HG03097 (cell line): ENCODE data around the gene C19orf73.
A peak's percentile ranks its signal among the peaks of the same experiment; 100 is the strongest.

Source experiments
- ATAC-seq: cut with Tn5 transposase; IDR thresholded peaks from one replicate; pipeline ENCODE4 v1.9.1; 2021; ENCODE audit not compliant: unreplicated experiment, low FRiP score

C19orf73 gene, protein sequence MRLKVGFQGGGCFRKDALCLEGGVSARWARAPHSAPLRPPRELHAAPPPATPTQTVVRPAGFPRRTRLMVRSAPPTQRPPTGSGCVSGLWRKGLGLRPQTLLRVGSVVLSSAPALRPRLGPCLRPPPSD

DNA sequence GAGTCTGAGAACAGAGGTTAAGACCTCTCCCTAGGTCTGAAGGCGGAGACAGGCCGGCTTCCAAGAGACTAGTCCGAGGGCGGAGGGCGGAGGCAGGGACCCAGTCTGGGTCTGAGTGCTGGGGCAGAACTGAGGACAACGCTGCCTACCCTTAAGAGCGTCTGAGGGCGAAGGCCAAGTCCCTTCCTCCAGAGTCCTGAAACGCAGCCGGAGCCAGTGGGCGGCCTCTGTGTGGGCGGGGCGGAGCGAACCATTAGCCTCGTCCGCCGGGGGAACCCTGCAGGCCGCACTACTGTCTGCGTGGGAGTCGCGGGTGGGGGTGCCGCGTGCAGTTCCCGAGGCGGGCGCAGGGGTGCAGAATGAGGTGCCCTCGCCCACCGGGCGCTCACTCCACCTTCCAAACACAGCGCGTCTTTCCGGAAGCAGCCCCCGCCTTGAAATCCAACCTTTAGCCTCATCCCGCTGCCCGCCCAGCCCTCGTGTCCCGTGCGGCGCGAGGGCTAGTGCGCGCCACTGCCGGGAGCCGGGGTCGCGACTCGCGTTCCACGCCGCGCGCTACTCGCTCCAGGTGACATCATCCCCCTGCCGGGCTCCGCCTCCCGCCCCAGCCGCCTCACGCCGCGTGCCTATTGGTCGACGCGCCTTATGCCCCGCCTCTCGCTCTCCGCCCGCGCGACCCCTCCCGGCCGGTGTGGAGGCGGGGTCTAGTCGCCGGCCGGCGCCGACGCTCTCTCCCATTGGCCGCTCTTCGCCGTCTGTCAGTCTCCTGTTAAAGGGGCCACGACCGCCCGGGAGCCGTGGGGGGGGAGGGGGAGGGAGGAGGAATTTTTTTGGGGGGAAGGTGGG, at the start of gene C19orf73:
C19orf73 (minus strand) TSS at position 579 of the 846 bp plus-strand sequence; CDS start at position 458, 121 bp downstream.
- ATAC-seq: peak; percentile 74

DNA sequence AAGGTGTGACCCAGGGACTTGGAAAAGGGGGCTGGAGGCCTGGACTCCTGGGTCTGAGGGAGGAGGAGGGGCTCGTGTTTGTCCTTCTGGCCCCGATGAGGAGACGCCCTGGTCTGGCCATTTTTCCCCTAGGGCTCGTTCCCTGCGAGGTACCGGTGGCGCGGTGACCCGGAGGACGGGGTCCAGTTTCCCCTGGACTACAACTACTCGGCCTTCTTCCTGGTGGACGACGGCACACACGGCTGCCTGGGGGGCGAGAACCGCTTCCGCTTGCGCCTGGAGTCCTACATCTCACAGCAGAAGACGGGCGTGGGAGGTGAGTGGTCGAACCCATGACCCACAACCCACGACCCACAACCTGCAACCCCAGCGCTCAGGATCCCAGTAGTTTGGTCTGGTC, 49.5 kb upstream of the C19orf73 start:
- no peak for ATAC-seq

DNA sequence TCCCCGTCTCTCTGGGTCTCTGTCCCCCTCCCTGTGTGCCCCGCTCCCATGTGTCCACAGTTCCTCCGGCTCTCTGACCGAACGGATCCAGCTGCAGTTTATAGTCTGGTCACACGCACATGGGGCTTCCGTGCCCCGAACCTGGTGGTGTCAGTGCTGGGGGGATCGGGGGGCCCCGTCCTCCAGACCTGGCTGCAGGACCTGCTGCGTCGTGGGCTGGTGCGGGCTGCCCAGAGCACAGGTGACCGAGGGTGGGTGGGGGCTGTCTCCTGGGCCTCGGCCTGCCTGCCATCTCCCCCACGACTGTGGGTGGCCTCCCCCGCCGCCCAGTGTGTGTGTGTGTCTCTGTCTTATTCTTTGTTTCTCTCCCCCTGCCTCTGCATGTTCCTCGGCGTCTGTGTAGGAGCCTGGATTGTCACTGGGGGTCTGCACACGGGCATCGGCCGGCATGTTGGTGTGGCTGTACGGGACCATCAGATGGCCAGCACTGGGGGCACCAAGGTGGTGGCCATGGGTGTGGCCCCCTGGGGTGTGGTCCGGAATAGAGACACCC, 49.0 kb upstream of the C19orf73 start:
- ATAC-seq: no peak

DNA sequence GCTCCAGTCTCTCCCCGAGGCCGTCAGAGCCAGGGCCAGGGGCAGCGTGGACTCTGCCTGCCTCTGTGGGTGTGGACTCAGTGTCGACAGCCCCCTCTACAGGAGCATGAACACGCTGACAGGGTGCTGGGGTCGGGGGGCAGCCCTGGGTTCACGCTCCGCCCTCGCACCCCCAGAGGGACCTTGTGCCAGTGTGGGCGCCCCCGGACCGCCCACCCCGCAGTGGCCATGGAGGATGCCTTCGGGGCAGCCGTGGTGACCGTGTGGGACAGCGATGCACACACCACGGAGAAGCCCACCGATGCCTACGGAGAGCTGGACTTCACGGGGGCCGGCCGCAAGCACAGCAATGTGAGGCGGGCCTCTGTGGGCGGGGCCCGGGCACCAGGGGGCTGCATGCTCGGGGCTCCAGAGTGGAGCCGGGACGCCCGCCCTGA, 46.9 kb upstream of the C19orf73 start:
- ATAC-seq: no peak

- no peak for ATAC-seq
Observed at GRCh38 chr19:49165111-49165750, 46.3 kb upstream of the C19orf73 start.

DNA sequence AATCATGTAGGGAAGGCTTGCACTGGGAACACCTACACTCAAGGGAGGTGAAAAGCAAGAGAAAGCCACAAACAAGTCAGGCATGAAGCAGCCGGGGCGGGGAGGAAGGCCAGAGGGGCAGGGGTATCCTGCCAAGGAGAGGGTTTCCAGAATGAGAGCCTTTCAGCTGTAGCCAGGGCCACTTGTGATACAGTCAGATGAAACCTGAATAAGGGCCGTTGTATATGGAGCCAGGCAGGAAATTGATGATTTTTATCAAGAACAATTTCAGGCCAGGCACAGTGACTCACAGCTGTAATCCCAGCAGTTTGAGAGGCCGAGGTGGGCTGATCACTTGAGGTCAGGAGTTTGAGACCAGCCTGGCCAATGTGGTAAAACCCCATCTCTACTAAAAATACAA, 43.0 kb upstream of the C19orf73 start:
- no peak for ATAC-seq

DNA sequence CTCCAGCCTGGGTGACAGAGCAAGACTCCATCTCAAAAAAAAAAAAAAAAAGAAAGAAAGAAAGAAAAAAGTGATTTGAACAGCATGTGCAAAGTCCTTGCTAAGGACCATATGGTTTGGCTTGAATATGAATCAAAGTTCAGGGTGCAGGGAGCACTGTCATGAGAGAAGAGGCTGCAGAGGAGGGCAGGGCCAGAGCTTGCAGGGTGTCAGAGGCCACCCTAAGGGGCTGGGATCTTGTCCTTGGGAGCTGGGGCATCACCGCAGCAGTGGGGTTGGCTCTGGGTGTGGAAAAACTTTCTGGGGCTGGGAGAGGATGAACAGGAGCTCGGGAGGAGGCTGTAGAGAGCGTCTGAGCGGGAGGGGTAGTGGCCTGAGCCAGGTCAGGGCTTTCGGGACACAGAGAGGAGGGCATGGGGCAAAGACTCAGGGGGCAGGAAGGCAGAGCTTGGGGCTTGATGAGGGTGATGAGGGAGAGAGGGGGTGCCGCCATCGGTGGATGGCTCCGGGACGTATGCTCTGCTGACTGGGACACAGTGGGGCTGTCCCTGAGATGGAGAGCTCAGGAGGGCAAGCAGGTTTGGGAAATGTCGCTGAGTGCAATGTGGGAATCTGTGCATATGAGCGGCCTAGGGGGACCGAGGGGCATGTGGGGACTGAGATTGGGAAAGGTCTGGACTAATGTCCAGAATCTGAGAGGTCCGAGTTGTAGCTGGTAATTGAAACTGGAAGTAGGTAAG, 41.7 kb upstream of the C19orf73 start:
- no peak for ATAC-seq

DNA sequence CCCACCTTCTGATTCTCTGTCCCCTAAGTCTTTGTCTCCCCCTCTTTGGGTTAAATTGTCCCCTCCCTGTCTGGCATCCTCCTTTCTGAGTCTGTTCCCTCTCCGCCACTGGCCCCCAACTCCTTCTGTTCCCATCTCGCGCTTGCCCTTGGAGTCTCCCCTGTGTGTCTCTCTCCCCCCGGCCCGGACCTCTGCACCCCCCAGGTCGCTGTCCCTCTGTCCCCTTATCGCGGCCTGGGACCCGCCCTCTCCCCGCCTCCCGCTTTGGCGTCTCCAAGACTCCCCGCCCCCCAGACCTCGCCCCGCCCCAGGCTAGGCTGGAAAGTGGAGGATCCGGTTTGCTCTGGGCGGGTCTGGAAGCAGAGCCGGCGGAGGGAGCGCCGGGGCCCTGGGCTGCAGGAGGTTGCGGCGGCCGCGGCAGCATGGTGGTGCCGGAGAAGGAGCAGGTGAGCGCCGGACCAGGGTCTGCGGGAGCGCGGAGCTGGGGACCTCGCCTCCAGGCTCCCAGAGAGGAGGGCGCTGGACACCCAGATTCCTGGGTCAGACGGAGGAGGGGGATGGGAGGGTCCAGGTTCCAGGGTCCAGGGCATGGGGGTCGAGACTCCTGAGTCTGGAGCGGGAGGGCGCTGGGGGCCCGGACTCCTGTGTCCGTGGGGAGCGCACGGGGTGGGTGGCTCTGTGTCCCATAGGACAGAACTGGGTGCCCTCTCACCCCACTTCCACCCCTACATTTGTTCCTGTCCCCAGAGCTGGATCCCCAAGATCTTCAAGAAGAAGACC, 38.7 kb upstream of the C19orf73 start, which contains the start of gene TRPM4:
TRPM4 (plus strand) TSS at position 348 of the 780 bp plus-strand sequence; CDS start at position 423, 75 bp downstream.
- no peak for ATAC-seq

DNA sequence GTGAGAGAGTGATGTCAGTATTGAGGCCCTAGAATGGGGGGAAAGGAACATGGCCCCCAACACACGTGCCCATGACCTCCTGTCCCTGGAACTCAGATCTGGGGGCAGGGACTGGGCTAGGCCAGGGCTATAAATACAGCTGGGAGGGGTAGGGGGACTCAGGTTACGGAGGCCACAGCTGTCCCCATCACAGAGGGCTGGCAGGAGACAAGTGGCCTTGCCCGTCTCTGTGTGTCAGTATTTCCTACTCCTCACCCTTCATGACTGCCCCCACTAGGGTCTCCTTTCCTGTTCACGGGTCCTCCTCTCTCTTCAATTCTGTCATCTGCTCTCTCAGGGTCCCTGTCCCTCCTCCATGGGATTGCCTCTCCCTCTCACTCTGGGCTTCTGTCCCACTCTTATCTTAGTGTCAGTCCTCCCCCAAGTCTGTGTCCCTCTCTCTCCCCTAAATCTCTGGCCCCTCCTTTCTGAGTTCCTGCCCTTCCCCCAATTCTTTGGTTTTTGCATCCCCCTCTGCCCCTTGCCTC, 36.9 kb upstream of the C19orf73 start:
- no peak for ATAC-seq

DNA sequence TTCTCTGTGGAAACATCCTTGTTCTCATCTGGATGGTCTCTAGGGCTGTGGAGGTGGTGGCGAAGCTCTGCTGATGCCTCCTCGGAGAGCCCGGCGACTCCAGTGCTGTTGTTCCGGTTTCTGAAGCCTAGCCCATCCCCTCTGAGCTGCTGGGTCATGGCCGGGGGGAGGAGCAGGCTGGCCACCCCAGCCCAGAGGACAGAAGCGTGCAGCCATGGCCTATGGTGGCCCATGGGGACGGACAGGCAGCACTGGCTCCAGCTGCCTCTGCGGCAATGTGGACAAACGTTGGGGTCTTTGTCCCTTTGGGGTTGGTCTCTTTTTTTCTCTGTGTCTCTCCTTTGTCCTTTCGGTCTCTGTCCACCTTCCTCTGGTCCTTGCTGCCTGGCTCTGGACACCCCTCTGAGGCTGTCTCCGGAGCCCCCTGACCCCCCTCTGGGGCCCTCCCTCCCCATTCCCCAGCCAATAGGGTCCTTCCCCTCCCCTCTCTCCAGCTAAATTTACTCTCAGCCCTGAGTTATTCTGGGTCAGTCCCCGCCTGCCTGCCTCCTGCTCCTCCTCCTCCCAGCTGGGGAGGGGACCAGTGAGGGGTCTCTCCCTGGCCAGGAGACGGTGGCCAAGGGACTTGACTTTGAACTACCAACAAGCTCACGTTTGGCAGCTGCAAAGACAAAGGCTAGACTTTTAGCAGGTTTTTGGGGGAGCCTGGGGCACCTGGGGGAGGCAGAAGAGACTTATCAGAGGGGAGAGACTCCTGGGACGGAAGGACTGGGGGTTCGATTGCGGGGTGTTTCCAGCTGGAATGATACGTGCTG, 36.3 kb upstream of the C19orf73 start, which contains the start of gene HRC:
HRC (minus strand) TSS at position 392 of the 815 bp plus-strand sequence; CDS start at position 233, 159 bp downstream.
- ATAC-seq: no peak

- no peak for ATAC-seq
Observed at GRCh38 chr19:49154279-49154678, 35.3 kb upstream of the C19orf73 start.

DNA sequence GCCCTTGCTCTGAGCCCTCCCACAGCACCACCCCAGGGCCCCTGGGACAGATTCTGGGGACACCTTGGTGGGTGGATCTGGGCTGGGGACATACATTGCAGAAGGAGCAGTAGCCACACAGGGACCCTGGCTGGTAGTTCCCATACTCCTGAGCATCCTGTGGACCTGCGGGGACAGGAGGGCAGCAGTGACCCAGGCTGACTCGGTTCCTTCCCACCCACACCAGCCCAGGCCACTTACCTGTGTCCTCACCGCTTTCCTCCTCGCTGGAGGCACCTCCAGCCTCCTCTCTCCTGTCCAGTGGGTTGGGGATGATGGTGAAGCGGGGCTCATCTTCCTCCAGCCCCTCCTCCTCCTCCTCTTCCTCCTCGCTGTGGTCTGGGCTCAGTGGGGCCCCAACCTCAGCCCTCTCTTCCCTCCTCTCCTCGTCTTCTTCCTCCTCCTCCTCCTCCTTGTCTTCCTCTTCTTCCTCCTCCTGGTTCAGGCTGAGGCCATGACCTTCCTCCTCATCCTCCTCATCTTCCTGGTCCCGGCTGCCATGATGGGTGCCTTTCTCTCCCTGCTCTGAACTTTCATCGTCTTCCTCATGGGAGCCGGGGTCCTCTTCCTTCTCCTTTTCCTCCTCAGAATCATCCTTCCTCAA, 34.3 kb upstream of the C19orf73 start:
- ATAC-seq: no peak

DNA sequence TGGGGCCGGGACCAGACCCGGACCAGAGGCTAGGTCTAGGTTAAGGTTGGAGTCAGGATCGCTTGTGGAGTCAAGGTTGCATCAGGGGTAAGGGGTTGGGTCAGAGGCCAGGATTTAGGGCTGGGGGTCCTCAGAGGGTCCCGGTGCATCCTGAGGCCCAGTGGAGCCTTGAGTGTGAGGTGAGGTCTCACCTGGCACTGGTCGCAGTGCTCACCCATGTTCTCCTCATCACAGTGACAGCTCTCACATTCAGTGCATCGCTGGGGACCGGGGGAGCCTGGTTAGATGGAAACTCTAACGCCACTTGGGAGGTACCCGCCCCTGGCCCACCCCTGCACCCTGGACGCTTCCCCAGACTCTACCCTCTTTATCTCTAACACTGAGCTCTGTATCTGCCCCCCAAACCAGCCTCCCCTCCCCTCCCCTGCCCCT, 33.2 kb upstream of the C19orf73 start:
- ATAC-seq: no peak

GRCh38 chr19:49151267-49152118, 32.5 kb upstream of the C19orf73 start:
- ATAC-seq: no peak

GRCh38 chr19:49150944-49151243, 32.0 kb upstream of the C19orf73 start:
- no peak for ATAC-seq

DNA sequence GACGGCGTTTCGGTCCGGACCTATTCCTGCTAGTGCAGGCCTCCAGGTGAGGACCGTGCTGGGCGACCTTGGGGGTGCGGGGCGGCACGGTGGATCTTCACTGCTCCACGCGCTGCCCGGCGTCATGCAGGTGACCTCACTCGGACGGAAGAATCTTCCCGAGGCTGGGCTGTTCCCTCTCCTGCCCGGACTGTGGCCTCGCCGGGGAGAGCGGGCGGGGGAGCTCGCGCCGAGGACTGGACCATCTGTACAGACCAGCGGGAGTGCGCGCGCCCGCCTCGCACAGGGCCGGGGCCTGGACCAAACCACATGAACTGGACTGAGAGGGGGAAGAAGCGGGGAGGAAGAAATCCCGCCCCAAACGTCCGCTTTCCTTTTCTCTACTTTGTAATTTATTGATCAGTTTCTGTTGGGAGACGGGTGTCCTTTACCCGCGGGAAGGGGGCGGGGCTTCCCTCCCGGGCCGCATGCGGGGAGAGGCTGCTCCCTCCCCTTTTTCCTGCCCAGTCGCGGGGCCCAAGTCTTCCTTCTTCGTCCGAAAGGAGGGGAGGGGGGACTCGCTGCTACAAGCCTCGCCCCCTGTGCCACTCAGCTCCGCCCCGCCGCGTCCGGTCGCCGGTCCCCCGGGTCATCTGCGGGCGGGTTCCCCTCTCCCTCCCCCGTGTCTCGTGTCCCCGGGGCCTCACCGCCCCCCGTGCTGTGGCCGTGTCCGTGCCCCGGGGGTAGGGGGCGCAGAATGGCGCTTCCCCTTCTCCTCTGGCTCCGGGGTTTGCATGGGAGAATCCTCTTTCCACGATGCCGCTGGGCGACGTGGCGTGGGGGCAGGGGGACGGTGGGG, 31.4 kb upstream of the C19orf73 start:
- no peak for ATAC-seq
